Esophagus (tissue), 2 donors: Measurements from ENCODE around the gene ASB10. TPM values are rescaled to one million over a fixed set of nuclear protein-coding genes. Genes with fewer than 3 reads are reported as not detected.

ENCODE experiments used
- H3K27ac ChIP-seq, 2 donors: one replicate each; pipeline ENCODE4 v1.5.1; 2013; ENCODE audit warnings: low read depth in 2 of 2, mild to moderate bottlenecking in 2 of 2, inconsistent platforms in 1 of 2, low read length in 1 of 2, moderate library complexity in 1 of 2
- H3K27me3 ChIP-seq, 2 donors: one replicate each; pipeline ENCODE4 v1.6.1; 2013; ENCODE audit warnings: low read length in 2 of 2, control low read depth in 1 of 2, mild to moderate bottlenecking in 1 of 2; ENCODE audit not compliant: insufficient read depth in 2 of 2, control insufficient read depth in 1 of 2
- H3K36me3 ChIP-seq, 2 donors: one replicate each; pipeline ENCODE4 v1.6.1; 2013; ENCODE audit warnings: low read length in 1 of 2; ENCODE audit not compliant: control insufficient read depth in 2 of 2, insufficient read depth in 2 of 2
- H3K4me1 ChIP-seq, 2 donors: one replicate each; pipeline ENCODE4 v1.6.1; 2013; ENCODE audit warnings: low read length in 1 of 2; ENCODE audit not compliant: control insufficient read depth in 2 of 2, insufficient read depth in 2 of 2
- H3K4me3 ChIP-seq, 2 donors: one replicate each; pipeline ENCODE4 v1.5.1; 2013; ENCODE audit warnings: low read length in 2 of 2, mild to moderate bottlenecking in 2 of 2, low read depth in 1 of 2, moderate library complexity in 1 of 2
- H3K9me3 ChIP-seq, 2 donors: one replicate each; pipeline ENCODE4 v1.6.1; 2013; ENCODE audit warnings: mild to moderate bottlenecking in 2 of 2, low read depth in 1 of 2, low read length in 1 of 2, moderate library complexity in 1 of 2; ENCODE audit not compliant: control insufficient read depth in 2 of 2, insufficient read depth in 1 of 2
- WGBS, 2 donors: extraction: QIAGEN DNeasy Blood & Tissue Kit; methylation state at CpG; one replicate each; pipeline ENCODE4 v1.1.7; 2013; 5-methylcytosine and 5-hydroxymethylcytosine counted together
- polyA plus RNA-seq, 2 donors: library from polyadenylated mRNA; stranded (reverse); fragments of 200-250 nt; gene quantifications; one replicate each; pipeline ENCODE4 v1.2.3, GENCODE V29; 2013
- donor health status: healthy with polysubstance abuse.
- donor health status: Bipolar disorder and iron deficiency.

The ASB10 gene
- polyA plus RNA-seq, 2 donors, result 0.01 TPM; not detected in 1

DNA sequence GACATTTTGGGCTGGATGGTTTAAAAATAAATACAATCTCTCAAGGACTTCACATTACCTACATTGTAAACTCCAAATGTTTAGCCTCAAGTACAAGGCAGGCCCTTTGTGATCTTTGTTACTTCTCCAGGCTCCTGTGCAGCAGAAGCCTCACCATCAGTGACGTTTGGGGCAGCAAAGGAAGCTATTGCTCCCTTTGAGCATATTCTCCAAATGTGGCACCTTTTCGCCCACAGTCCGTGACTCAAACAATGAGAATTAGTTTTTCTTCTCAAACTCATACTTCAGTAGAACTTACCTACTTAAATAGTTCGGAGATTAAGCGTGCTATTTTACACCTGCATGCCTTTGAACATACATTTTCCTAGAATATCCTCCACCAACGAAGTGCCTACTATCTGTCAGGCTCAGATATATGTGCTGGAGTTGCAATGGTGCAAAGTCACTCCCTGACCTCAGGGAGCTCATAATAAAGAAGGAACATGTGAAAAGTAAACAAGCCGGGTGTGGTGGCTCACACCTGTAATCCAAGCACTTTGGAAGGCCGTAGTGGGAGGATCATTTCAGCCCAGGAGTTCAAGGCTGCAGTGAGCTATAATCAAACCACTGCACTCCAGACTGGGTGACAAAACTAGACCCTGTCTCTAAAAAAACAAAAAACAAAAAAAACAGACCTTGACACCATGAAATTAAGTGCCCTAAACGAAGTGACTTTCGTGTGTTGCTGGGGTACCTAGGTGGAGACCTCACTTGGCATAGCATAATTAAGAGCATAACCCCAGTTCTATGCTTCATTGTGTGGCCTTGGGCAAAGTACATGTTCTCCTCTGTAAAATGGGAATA, 41.2 kb upstream of the ASB10 start:
- peak overlapping the region in 1 of 2 donors; percentile 67 for H3K27ac ChIP-seq
- peaks cover 0 to 14% of the 10 kb centered on the region in 2 donors for H3K36me3 ChIP-seq
- no peaks in the 10 kb centered on the region for H3K9me3 ChIP-seq
- H3K4me3 ChIP-seq, result peak overlapping the region in 1 of 2 donors; percentile 71
- H3K27me3 ChIP-seq, result no peaks in the 10 kb centered on the region
- 53 to 56% methylated on average over 10 of the region's 10 CpGs for WGBS, 2 donors
- H3K4me1 ChIP-seq, result peaks cover under 1 to 15% of the 10 kb centered on the region in 2 donors

DNA sequence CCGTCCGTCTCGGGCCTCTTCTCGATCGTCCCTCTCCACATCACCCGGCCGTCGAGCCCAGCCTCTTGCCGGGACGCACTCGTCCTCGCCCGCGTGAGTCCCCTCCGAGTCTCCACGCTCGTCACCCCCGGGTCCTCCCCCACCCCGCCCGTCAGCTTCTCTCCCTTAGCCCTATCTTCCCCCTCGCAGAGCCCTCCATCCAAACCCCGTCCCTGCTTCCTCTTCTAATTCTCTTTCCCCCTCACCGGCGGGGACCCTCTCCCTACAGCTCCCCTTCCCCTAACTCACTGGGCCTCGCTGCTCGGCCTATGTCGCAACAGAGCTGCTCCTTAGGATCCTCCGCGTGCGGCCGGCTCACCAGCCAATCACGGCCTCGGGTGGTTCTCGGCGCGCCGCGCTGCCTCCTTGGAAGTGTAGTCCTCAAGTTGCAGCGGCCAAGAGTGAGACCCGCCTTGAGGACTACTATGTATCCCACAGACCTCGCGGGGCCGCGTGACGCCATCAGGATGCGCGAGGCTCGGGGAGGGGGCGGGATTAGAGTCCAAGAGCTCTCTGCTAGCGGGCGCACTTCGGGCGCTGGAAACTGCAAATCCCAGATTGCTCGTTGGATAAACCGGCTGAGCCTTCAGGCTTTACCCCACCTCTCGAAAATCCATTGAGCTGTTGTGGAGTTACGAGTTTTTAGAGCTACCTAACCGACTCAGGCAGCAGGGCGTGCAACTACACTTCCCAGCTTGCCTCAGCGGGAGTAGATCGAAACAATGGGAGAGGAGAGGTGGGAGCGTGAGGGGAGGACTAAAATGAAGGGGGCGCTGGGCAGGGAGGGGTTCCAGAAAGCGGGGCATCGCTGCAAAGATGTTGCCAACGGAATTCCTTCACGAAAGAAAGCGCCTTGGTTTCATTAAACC, 40.1 kb upstream of the ASB10 start, which contains the start of gene ABCF2:
Gene ABCF2 (minus strand): TSS at position 331 of the 908 bp plus-strand sequence. CDS start 747 bp downstream, outside the sequence.
- no peaks in the 10 kb centered on the region for H3K9me3 ChIP-seq
- peaks cover 0 to 12% of the 10 kb centered on the region in 2 donors for H3K4me1 ChIP-seq
- peaks cover 5 to 18% of the 10 kb centered on the region in 2 donors for H3K36me3 ChIP-seq
- WGBS, 2 donors, result 0% methylated on average over 68 of the region's 68 CpGs
- H3K27me3 ChIP-seq, result no peaks in the 10 kb centered on the region
- H3K27ac ChIP-seq, result peak within 1 kb of the TSS; percentile 67 to 87
- H3K4me3 ChIP-seq, result peak within 1 kb of the TSS; percentile 71 to 78

DNA sequence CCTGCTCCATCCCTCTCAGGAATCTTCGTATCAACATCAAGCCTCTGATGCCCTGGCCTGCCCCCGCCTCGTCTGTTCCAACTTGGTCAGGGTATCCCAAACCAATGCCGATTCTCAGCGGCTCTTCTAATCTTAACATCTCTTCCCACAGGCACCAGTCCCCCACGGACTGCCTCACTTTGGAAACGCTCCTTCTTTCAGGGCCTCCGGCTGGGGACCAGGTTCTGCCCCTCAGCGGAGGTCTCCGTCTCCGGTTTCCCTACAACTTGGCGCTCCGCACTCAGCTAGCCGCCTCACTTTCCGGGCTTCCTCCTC, 39.5 kb upstream of the ASB10 start:
- peak overlapping the region; percentile 65 to 66 for H3K27ac ChIP-seq
- peaks cover 5 to 20% of the 10 kb centered on the region in 2 donors for H3K36me3 ChIP-seq
- H3K27me3 ChIP-seq, result no peaks in the 10 kb centered on the region
- H3K4me3 ChIP-seq, result peak overlapping the region; percentile 71 to 78
- no peaks in the 10 kb centered on the region for H3K9me3 ChIP-seq
- peaks cover 0 to 8% of the 10 kb centered on the region in 2 donors for H3K4me1 ChIP-seq
- 2 to 3% methylated on average over 15 of the region's 15 CpGs for WGBS, 2 donors

DNA sequence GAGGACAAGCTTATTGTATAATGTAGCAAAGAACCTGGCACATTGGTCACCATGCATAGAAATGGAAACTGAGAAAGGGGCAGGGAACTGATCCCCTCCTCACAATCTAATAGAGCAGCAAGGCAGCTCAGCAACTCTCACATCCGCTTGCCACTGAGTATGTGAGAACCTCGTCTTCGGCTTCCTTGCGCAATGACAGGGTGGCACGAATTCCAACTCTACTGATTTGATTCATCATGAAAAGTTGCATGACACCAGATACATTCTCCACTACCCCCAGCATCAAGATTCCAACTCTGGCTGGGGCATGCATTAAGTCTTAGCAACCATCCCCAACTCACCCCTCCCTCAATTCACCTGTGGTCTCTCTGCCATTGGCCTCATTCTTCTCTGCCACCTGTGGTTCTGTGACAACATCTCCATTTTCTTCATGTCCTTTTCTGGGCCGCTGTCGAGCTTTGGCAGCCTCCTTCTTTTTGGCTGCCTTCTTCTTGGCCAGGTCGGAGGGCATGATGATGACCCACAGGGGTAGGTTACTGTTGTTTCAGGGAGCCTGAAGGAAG, 39.0 kb upstream of the ASB10 start:
- 58 to 59% methylated on average over 8 of the region's 8 CpGs for WGBS, 2 donors
- no peak overlapping the region for H3K27ac ChIP-seq
- H3K4me3 ChIP-seq, result peak overlapping the region; percentile 71 to 78

DNA sequence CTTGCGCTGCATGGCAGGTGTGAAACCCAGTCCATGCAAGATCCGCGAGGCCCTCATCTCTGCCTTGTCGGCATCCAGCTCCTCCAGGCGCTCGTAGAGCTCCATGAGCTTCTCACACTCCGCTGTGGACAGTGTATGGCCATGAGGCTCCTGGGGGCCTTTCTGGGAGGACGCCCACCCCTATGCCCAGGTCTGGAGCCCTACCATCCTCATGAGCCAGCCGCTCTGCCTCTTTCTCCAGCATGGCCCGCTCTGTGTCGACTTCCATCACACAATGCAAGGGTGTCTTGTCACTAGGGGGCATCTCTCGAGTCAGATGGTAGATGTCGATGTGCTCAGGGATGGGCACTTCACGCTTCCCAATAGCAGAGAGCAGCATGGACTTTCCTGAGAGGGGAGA, 36.7 kb upstream of the ASB10 start:
- Histone ChIP-seq H3K27ac (no peak overlapping the region), H3K4me1 (peaks cover 0 to 7% of the 10 kb centered on the region in 2 donors), H3K27me3 (no peaks in the 10 kb centered on the region), H3K9me3 (no peaks in the 10 kb centered on the region), H3K36me3 (peaks cover 10 to 30% of the 10 kb centered on the region in 2 donors), H3K4me3 (no peak overlapping the region)
- WGBS, 2 donors, result 92 to 93% methylated on average over 14 of the region's 14 CpGs

More for the DNA sequence above, 39.0 kb upstream of the ASB10 start:
- Histone ChIP-seq H3K36me3 (peaks cover 5 to 21% of the 10 kb centered on the region in 2 donors), H3K9me3 (no peaks in the 10 kb centered on the region), H3K27me3 (no peaks in the 10 kb centered on the region), H3K4me1 (peaks cover 0 to 7% of the 10 kb centered on the region in 2 donors)

DNA sequence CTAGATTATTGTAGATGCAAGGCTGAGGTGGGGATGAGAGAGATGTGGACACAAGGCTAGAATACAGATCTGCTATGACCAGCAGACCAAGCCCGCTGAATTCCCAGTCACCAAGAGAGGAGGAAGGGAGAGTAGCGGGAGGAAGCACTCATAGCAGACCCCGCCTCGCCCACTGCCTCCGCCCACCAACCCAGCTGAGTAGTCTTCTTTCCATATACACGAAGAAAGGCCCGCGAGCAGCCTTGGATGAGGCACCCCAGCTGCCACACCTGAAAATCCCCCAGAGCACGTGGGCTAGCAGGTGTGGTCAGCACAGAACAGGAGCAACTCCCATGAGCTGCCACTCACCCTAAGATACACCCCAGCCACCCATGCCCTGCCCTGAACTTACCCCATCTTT, 31.1 kb upstream of the ASB10 start:
- H3K4me3 ChIP-seq, result no peak overlapping the region
- no peaks in the 10 kb centered on the region for H3K9me3 ChIP-seq
- no peak overlapping the region for H3K27ac ChIP-seq
- peaks cover 17 to 56% of the 10 kb centered on the region in 2 donors for H3K36me3 ChIP-seq
- H3K4me1 ChIP-seq, result no peaks in the 10 kb centered on the region
- H3K27me3 ChIP-seq, result no peaks in the 10 kb centered on the region
- WGBS, 2 donors, result 95 to 97% methylated on average over 9 of the region's 9 CpGs

DNA sequence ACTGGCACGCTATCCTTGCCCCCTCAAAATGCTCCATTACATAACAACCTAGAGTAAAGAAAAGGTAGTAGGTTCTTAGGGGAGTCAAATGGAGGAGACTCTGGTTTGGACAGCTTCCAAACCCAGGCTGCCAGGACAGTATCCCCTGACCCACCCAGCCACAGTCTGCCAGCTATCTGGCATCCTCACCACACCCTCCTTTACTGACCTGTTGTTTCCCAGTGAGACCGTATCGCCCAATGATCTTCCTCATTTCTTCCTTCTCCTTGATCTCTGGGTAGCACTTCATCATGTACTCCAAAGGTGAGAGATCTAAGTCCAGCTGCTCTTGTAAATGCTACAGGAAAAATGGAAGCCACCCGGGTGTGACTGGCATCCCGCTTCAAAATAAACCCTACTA, 28.3 kb upstream of the ASB10 start:
- peaks cover 11 to 47% of the 10 kb centered on the region in 2 donors for H3K36me3 ChIP-seq
- H3K27ac ChIP-seq, result no peak overlapping the region
- H3K27me3 ChIP-seq, result no peaks in the 10 kb centered on the region
- no peak overlapping the region for H3K4me3 ChIP-seq
- no peaks in the 10 kb centered on the region for H3K4me1 ChIP-seq
- H3K9me3 ChIP-seq, result no peaks in the 10 kb centered on the region
- 90 to 95% methylated on average over 5 of the region's 5 CpGs for WGBS, 2 donors

DNA sequence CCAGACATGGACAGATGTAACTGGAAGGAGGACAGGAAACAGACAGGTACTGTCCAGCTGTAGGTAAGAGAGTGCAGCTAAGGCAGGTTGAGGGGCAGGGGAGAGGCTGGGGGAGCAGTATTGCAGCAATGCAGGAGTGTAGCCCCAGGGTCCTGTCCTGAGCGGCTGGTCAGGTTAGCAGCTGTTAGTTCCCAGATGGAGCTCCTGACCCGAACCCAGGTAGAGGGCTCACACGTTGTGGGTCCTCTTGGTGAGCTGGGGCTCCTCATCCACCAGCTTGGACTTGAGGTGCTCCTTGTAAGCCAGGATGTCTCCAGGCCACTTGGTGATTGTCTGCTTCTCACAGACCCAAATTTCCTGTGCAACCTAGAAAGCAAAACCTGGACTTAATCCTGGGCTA, 26.8 kb upstream of the ASB10 start:
- H3K36me3 ChIP-seq, result peaks cover 8 to 41% of the 10 kb centered on the region in 2 donors

DNA sequence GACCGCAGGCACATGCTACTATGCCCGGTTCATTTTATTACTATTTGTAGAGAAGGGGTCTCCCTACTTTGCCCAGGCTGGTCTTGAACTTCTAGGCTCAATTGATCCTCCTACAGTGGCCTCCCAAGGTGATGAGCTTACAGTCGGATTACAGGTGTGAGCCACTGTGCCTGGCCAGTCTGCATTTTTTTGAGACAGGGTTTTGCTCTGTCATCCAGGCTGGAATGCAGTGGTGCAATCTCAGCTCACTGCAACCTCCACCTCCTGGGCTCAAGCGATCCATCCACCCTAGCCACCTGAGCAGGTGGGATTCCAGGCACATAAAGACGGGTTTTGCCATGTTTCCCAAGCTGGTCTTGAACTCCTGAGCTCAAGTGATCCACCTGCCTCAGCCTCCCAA, 25.6 kb upstream of the ASB10 start:
- no peaks in the 10 kb centered on the region for H3K9me3 ChIP-seq
- no peak overlapping the region for H3K4me3 ChIP-seq
- peaks cover 2 to 29% of the 10 kb centered on the region in 2 donors for H3K36me3 ChIP-seq
- H3K27ac ChIP-seq, result no peak overlapping the region
- WGBS, 2 donors, result 81 to 91% methylated on average over 5 of the region's 5 CpGs
- H3K27me3 ChIP-seq, result no peaks in the 10 kb centered on the region
- H3K4me1 ChIP-seq, result no peaks in the 10 kb centered on the region

More for the DNA sequence above, 26.8 kb upstream of the ASB10 start:
- no peak overlapping the region for H3K4me3 ChIP-seq
- no peaks in the 10 kb centered on the region for H3K9me3 ChIP-seq
- WGBS, 2 donors, result 82 to 89% methylated on average over 3 of the region's 3 CpGs
- no peak overlapping the region for H3K27ac ChIP-seq
- no peaks in the 10 kb centered on the region for H3K27me3 ChIP-seq
- no peaks in the 10 kb centered on the region for H3K4me1 ChIP-seq
